ENCODE data around the gene GON4L. TPM values are rescaled to one million over a fixed set of nuclear protein-coding genes. Genes with fewer than 3 reads are reported as not detected.

The GON4L gene
- polyA plus RNA-seq, 1 of the 3 experiments (the other 2 are of a cell fraction), result 16.5 TPM

GRCh38 chr1:155793213-155793612, 63.8 kb downstream of the GON4L start:
- CTCF ChIA-PET, result interaction anchor here (1.1 kb wide), 1 partner anchor 19 kb away, joined by 3 read pairs; no protein-coding TSS in a partner anchor

More at GRCh38 chr1:155793213-155793612, 63.8 kb downstream of the GON4L start:
- TF ChIP-seq, protein P1, sequence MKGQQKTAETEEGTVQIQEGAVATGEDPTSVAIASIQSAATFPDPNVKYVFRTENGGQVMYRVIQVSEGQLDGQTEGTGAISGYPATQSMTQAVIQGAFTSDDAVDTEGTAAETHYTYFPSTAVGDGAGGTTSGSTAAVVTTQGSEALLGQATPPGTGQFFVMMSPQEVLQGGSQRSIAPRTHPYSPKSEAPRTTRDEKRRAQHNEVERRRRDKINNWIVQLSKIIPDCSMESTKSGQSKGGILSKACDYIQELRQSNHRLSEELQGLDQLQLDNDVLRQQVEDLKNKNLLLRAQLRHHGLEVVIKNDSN (IDR thresholded peaks at IDR 0.05; ENCODE audit: borderline replicate concordance, low read depth), result no peak
- TF ChIP-seq EP300 (IDR thresholded peaks at IDR 0.05; ENCODE audit: borderline replicate concordance in 1 of 2, low read depth in 1 of 2, low read length in 1 of 2) (no peak), ELF1 (IDR thresholded peaks at IDR 0.05) (no peak), CHD2 (IDR thresholded peaks at IDR 0.05; ENCODE audit: low read length, partially characterized antibody) (no peak), FOSL2 (IDR thresholded peaks at IDR 0.05; ENCODE audit: borderline replicate concordance, low read depth) (no peak), SMC3 (IDR thresholded peaks at IDR 0.05; ENCODE audit: low read depth, low read length) (no peak), TAF1 (IDR thresholded peaks at IDR 0.05; ENCODE audit: borderline replicate concordance, low read depth, low read length) (no peak), NFIC (IDR thresholded peaks at IDR 0.05; ENCODE audit: borderline replicate concordance) (no peak), SIN3A (IDR thresholded peaks at IDR 0.05; ENCODE audit: borderline replicate concordance, low read depth, low read length) (no peak), MEF2A (IDR thresholded peaks at IDR 0.05; ENCODE audit: borderline replicate concordance, low read depth) (no peak), IRF3 (IDR thresholded peaks at IDR 0.05; ENCODE audit: low read depth, low read length) (no peak), RXRA (IDR thresholded peaks at IDR 0.05; ENCODE audit: borderline replicate concordance, low read depth) (no peak), ZBTB33 (IDR thresholded peaks at IDR 0.05; ENCODE audit: borderline replicate concordance, low read depth) (no peak), RAD21 (IDR thresholded peaks at IDR 0.05; ENCODE audit: low read length) (no peak), TEAD4 (IDR thresholded peaks at IDR 0.05; ENCODE audit: borderline replicate concordance, insufficient read depth) (no peak)
- TF ChIP-seq, protein P2, sequence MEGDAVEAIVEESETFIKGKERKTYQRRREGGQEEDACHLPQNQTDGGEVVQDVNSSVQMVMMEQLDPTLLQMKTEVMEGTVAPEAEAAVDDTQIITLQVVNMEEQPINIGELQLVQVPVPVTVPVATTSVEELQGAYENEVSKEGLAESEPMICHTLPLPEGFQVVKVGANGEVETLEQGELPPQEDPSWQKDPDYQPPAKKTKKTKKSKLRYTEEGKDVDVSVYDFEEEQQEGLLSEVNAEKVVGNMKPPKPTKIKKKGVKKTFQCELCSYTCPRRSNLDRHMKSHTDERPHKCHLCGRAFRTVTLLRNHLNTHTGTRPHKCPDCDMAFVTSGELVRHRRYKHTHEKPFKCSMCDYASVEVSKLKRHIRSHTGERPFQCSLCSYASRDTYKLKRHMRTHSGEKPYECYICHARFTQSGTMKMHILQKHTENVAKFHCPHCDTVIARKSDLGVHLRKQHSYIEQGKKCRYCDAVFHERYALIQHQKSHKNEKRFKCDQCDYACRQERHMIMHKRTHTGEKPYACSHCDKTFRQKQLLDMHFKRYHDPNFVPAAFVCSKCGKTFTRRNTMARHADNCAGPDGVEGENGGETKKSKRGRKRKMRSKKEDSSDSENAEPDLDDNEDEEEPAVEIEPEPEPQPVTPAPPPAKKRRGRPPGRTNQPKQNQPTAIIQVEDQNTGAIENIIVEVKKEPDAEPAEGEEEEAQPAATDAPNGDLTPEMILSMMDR (IDR thresholded peaks at IDR 0.05), result no peak
- TF ChIP-seq, protein P3, sequence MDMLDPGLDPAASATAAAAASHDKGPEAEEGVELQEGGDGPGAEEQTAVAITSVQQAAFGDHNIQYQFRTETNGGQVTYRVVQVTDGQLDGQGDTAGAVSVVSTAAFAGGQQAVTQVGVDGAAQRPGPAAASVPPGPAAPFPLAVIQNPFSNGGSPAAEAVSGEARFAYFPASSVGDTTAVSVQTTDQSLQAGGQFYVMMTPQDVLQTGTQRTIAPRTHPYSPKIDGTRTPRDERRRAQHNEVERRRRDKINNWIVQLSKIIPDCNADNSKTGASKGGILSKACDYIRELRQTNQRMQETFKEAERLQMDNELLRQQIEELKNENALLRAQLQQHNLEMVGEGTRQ (IDR thresholded peaks at IDR 0.05; ENCODE audit: borderline replicate concordance, low read depth, low read length), result no peak
- Histone ChIP-seq H3K9me3 (no peaks in the 10 kb centered on the region), H3K4me1 (ENCODE audit: control insufficient read depth in 1 of 2, insufficient read depth in 2 of 2, low read depth in 1 of 2, low read length in 1 of 2) (no peaks in the 10 kb centered on the region), H3F3A (replicated peaks; ENCODE audit: insufficient read depth) (peaks cover 5% of the 10 kb centered on the region), H3K36me3 (replicated peaks in 1 of 2; ENCODE audit: control insufficient read depth in 1 of 2, insufficient read depth in 2 of 2, low read length in 1 of 2) (peaks cover 26 to 48% of the 10 kb centered on the region in 2 experiments), H3K27ac (ENCODE audit: low read depth in 2 of 2, low read length in 1 of 2) (no peak overlapping the region), H3K4me2 (no peak overlapping the region), H3K9ac (no peak overlapping the region), H3K27me3 (ENCODE audit: insufficient read depth) (no peaks in the 10 kb centered on the region), H4K20me1 (ENCODE audit: insufficient read depth) (no peaks in the 10 kb centered on the region), H3K4me3 (ENCODE audit: low read depth in 2 of 2, low read length in 1 of 2) (no peak overlapping the region), H3K79me2 (ENCODE audit: insufficient read depth) (no peaks in the 10 kb centered on the region), H2AFZ (ENCODE audit: low read depth) (no peak overlapping the region), H3K9me2 (no peaks in the 10 kb centered on the region)
- POLR2A ChIA-PET, result no interaction called here
- WGBS (ENCODE audit: low lambda C conversion rate), result 97% methylated on average over 1 of the region's 1 CpG
- DNase-seq, result no peak
